ENCODE results near the gene PLEKHM3.

PLEKHM3 gene

GRCh38 chr2:207808119-207808518 is 217.2 kb downstream of the PLEKHM3 start:
- no peak for DNase-seq (ENCODE audit: extremely low read depth in 1 of 2, low read depth in 1 of 2)

- no peak for DNase-seq (ENCODE audit: extremely low read depth in 1 of 2, low read depth in 1 of 2)
Observed at GRCh38 chr2:207807516-207807915, 217.8 kb downstream of the PLEKHM3 start.

- DNase-seq (ENCODE audit: extremely low read depth in 1 of 2, low read depth in 1 of 2) = no peak
Observed at GRCh38 chr2:207805566-207806226, 219.6 kb downstream of the PLEKHM3 start.

GRCh38 chr2:207802650-207803049 is 222.7 kb downstream of the PLEKHM3 start:
- no peak for DNase-seq (ENCODE audit: extremely low read depth in 1 of 2, low read depth in 1 of 2)

GRCh38 chr2:207801259-207801658 is 224.1 kb downstream of the PLEKHM3 start:
- DNase-seq (ENCODE audit: extremely low read depth in 1 of 2, low read depth in 1 of 2) = no peak

GRCh38 chr2:207796585-207797350 is 228.6 kb downstream of the PLEKHM3 start:
- DNase-seq (ENCODE audit: extremely low read depth in 1 of 2, low read depth in 1 of 2) = no peak

GRCh38 chr2:207792244-207792785 is 233.0 kb downstream of the PLEKHM3 start:
- DNase-seq (ENCODE audit: extremely low read depth in 1 of 2, low read depth in 1 of 2) = no peak

- DNase-seq (ENCODE audit: extremely low read depth in 1 of 2, low read depth in 1 of 2) = no peak
Observed at GRCh38 chr2:207791579-207792243, 233.6 kb downstream of the PLEKHM3 start.

- no peak for DNase-seq (ENCODE audit: extremely low read depth in 1 of 2, low read depth in 1 of 2)
Observed at GRCh38 chr2:207790898-207791297, 234.4 kb downstream of the PLEKHM3 start.

GRCh38 chr2:207787800-207788199 is 237.5 kb downstream of the PLEKHM3 start:
- DNase-seq (ENCODE audit: extremely low read depth in 1 of 2, low read depth in 1 of 2) = no peak

- no peak for DNase-seq (ENCODE audit: extremely low read depth in 1 of 2, low read depth in 1 of 2)
Observed at GRCh38 chr2:207787017-207787416, 238.3 kb downstream of the PLEKHM3 start.

- DNase-seq (ENCODE audit: extremely low read depth in 1 of 2, low read depth in 1 of 2) = no peak
Observed at GRCh38 chr2:207784898-207785297, 240.4 kb downstream of the PLEKHM3 start.

- DNase-seq (ENCODE audit: extremely low read depth in 1 of 2, low read depth in 1 of 2) = no peak
Observed at GRCh38 chr2:207783514-207783913, 241.8 kb downstream of the PLEKHM3 start.

- DNase-seq (ENCODE audit: extremely low read depth in 1 of 2, low read depth in 1 of 2) = no peak
Observed at GRCh38 chr2:207782238-207783030, 242.9 kb downstream of the PLEKHM3 start.

- DNase-seq (ENCODE audit: extremely low read depth in 1 of 2, low read depth in 1 of 2) = no peak
Observed at GRCh38 chr2:207779523-207779922, 245.8 kb downstream of the PLEKHM3 start.

GRCh38 chr2:207778298-207778882 is 246.9 kb downstream of the PLEKHM3 start:
- DNase-seq (ENCODE audit: extremely low read depth in 1 of 2, low read depth in 1 of 2) = no peak

- no peak for DNase-seq (ENCODE audit: extremely low read depth in 1 of 2, low read depth in 1 of 2)
Observed at GRCh38 chr2:207777124-207777523, 248.2 kb downstream of the PLEKHM3 start.

- DNase-seq (ENCODE audit: extremely low read depth in 1 of 2, low read depth in 1 of 2) = no peak
Observed at GRCh38 chr2:207775473-207775872, 249.9 kb downstream of the PLEKHM3 start.

GRCh38 chr2:207772844-207773205 is 252.5 kb downstream of the PLEKHM3 start:
- DNase-seq (ENCODE audit: extremely low read depth in 1 of 2, low read depth in 1 of 2) = no peak

GRCh38 chr2:207772081-207772843 is 253.1 kb downstream of the PLEKHM3 start:
- no peak for DNase-seq (ENCODE audit: extremely low read depth in 1 of 2, low read depth in 1 of 2)
